ENCODE measurements around the gene TKT.

TKT gene

GRCh38 chr3:53222183-53222901, 33.5 kb downstream of the TKT start:
- ChIA-PET CTCF (no interaction called here), POLR2A (no interaction called here)
- TF ChIP-seq BHLHE40 (IDR thresholded peaks at IDR 0.05; ENCODE audit: borderline replicate concordance) (no peak), PKNOX1 (IDR thresholded peaks at IDR 0.05) (no peak), L3MBTL2 (conservative IDR thresholded peaks at IDR 0.05) (no peak), NFRKB (IDR thresholded peaks at IDR 0.05) (no peak), HDGF (IDR thresholded peaks at IDR 0.05; ENCODE audit: borderline replicate concordance) (no peak), FOXK2 (IDR thresholded peaks at IDR 0.05) (no peak), SP1 (IDR thresholded peaks at IDR 0.05) (no peak), SUZ12 (IDR thresholded peaks at IDR 0.05) (no peak), LEF1 (IDR thresholded peaks at IDR 0.05; ENCODE audit: borderline replicate concordance) (no peak), ZNF384 (IDR thresholded peaks at IDR 0.05) (no peak), ELF4 (IDR thresholded peaks at IDR 0.05) (no peak)
- peak; percentile 7 for DNase-seq (ENCODE audit: extremely low spot score)

DNA sequence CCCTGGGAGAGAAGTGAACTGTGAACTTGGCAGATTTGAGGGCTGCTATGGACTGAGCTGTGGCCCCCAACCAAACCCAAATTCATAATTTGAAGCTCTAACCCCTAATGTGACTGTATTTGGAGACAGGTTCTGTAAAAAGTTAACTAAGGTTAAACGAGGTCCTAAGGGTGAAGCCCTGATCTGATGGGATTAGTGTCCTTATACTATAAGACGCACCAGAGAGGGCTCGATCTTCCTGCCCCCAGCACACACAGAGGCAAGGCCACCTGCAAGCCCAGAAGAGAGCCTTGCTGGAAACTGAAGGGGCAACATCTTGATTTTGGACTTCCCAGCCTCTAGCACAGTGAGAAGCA, 34.0 kb downstream of the TKT start:
- no peak for TF ChIP-seq SP1 (IDR thresholded peaks at IDR 0.05)
- no peak for DNase-seq (ENCODE audit: extremely low spot score)
- POLR2A ChIA-PET: interaction anchor here (0.7 kb wide), 1 partner anchor 90 kb away, joined by 3 read pairs; no protein-coding TSS in a partner anchor
- CTCF ChIA-PET: no interaction called here

DNA sequence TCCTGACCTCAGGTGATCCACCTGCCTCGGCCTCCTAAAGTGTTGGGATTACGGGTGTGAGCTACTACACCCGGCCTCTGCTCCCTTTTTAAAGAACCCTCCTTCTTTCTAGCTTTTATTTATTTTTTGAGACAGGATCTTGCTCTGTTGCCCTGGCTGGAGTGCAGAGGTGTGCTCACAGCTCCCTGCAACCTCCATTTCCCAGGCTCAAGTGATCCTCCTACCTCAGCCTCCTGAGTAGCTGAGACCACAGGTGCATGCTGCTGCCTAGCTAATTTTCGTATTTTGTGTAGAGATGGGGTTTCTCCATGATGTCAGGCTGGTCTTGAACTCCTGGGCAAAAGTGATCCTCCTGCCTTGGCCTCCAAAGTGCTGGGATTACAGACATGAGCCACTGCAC, 34.5 kb downstream of the TKT start:
- ChIA-PET POLR2A (interaction anchor here (0.7 kb wide), 1 partner anchor 89 kb away, joined by 3 read pairs; no protein-coding TSS in a partner anchor), CTCF (no interaction called here)
- no peak for DNase-seq (ENCODE audit: extremely low spot score)
- TF ChIP-seq ARNT (IDR thresholded peaks at IDR 0.05): no peak

GRCh38 chr3:53219895-53220483, 35.8 kb downstream of the TKT start:
- CTCF ChIA-PET: interaction anchor here (0.6 to 1.3 kb wide), 5 partner anchors 20 to 224 kb away, joined by 3 to 4 read pairs (median 3); no protein-coding TSS in a partner anchor
- DNase-seq (ENCODE audit: extremely low spot score): peak; percentile 88
- TF ChIP-seq FOXM1 (IDR thresholded peaks at IDR 0.05; ENCODE audit: borderline replicate concordance): no peak
- no peak for TF ChIP-seq PKNOX1 (IDR thresholded peaks at IDR 0.05)
- no peak for TF ChIP-seq TARDBP (IDR thresholded peaks at IDR 0.05)
- no peak for TF ChIP-seq HDGF (IDR thresholded peaks at IDR 0.05; ENCODE audit: borderline replicate concordance)
- TF ChIP-seq FOXA1 (IDR thresholded peaks at IDR 0.05): no peak
- TF ChIP-seq ELF4 (IDR thresholded peaks at IDR 0.05): no peak
- TF ChIP-seq FOXK2 (IDR thresholded peaks at IDR 0.05): no peak
- no peak for TF ChIP-seq SUZ12 (IDR thresholded peaks at IDR 0.05)
- TF ChIP-seq LEF1 (IDR thresholded peaks at IDR 0.05; ENCODE audit: borderline replicate concordance): no peak
- no peak for TF ChIP-seq ZNF384 (IDR thresholded peaks at IDR 0.05)
- TF ChIP-seq ARNT (IDR thresholded peaks at IDR 0.05): no peak
- no peak for TF ChIP-seq NFRKB (IDR thresholded peaks at IDR 0.05)
- no peak for TF ChIP-seq L3MBTL2 (conservative IDR thresholded peaks at IDR 0.05)
- no peak for TF ChIP-seq CTBP1 (IDR thresholded peaks at IDR 0.05; ENCODE audit: borderline replicate concordance)
- POLR2A ChIA-PET: interaction anchor here (1.0 kb wide), 1 partner anchor 174 kb away, joined by 3 read pairs; the partner anchor contains the start of gene SFMBT1

- TF ChIP-seq LEF1 (IDR thresholded peaks at IDR 0.05; ENCODE audit: borderline replicate concordance) (no peak), PKNOX1 (IDR thresholded peaks at IDR 0.05) (no peak), CTBP1 (IDR thresholded peaks at IDR 0.05; ENCODE audit: borderline replicate concordance) (no peak), NFRKB (IDR thresholded peaks at IDR 0.05) (no peak), SUZ12 (IDR thresholded peaks at IDR 0.05) (no peak), ARNT (IDR thresholded peaks at IDR 0.05) (no peak), FOXK2 (IDR thresholded peaks at IDR 0.05) (no peak), TARDBP (IDR thresholded peaks at IDR 0.05) (no peak), ZNF384 (IDR thresholded peaks at IDR 0.05) (no peak), HDGF (IDR thresholded peaks at IDR 0.05; ENCODE audit: borderline replicate concordance) (no peak), FOXA1 (IDR thresholded peaks at IDR 0.05) (no peak), L3MBTL2 (conservative IDR thresholded peaks at IDR 0.05) (no peak), FOXM1 (IDR thresholded peaks at IDR 0.05; ENCODE audit: borderline replicate concordance) (no peak)
- POLR2A ChIA-PET: no interaction called here
- CTCF ChIA-PET: no interaction called here
- no peak for DNase-seq (ENCODE audit: extremely low spot score)
Observed at GRCh38 chr3:53218131-53218530, 37.7 kb downstream of the TKT start.

- CTCF ChIA-PET: no interaction called here
- no peak for DNase-seq (ENCODE audit: extremely low spot score)
- POLR2A ChIA-PET: no interaction called here
- TF ChIP-seq CTBP1 (IDR thresholded peaks at IDR 0.05; ENCODE audit: borderline replicate concordance) (no peak), ZNF384 (IDR thresholded peaks at IDR 0.05) (no peak), TARDBP (IDR thresholded peaks at IDR 0.05) (no peak), PKNOX1 (IDR thresholded peaks at IDR 0.05) (no peak), FOXK2 (IDR thresholded peaks at IDR 0.05) (no peak), FOXM1 (IDR thresholded peaks at IDR 0.05; ENCODE audit: borderline replicate concordance) (no peak), BHLHE40 (IDR thresholded peaks at IDR 0.05; ENCODE audit: borderline replicate concordance) (no peak)
Observed at GRCh38 chr3:53217175-53217574, 38.6 kb downstream of the TKT start.
